BJ (cell line): Measurements from ENCODE around the gene ROPN1. TPM values are rescaled to one million over a fixed set of nuclear protein-coding genes. Genes with fewer than 3 reads are reported as not detected.

Experiments used
- CTCF ChIA-PET: fragments of 350-600 bp; formaldehyde crosslinking; extraction: SDS; loops from one replicate; lab custom pipeline; 2021; ENCODE audit warnings: antibody characterized with exemption, inconsistent platforms; lab: Yijun Ruan, JAX
- POLR2A ChIA-PET: fragments of 300-600 bp; sonication (Branson Sonifier 250); formaldehyde crosslinking; extraction: SDS; loops from one replicate; lab custom pipeline; 2021; ENCODE audit warnings: antibody characterized with exemption; lab: Charles Lee
- DNase-seq: peaks from one replicate; pipeline ENCODE4 v3.0.0-alpha.2; 2011; ENCODE audit warnings: low read depth
- H3K27me3 ChIP-seq: 2 replicates; pipeline ENCODE4 v1.6.0; 2011; ENCODE audit warnings: low read length; ENCODE audit not compliant: control insufficient read depth, insufficient read depth
- H3K36me3 ChIP-seq: 2 replicates; pipeline ENCODE4 v1.5.1; 2011; ENCODE audit warnings: low read length; ENCODE audit not compliant: control insufficient read depth, insufficient read depth
- H3K4me3 ChIP-seq: 2 replicates; pipeline ENCODE4 v1.5.1; 2011; ENCODE audit warnings: low read depth, mild to moderate bottlenecking, control low read depth, low read length
- CTCF ChIP-seq: IDR thresholded peaks from 2 replicates; pipeline ENCODE4 v1.5.1; 2011; ENCODE audit warnings: low read depth, mild to moderate bottlenecking, control low read depth, inconsistent platforms, low read length, moderate library complexity; ENCODE audit not compliant: insufficient read depth
- polyA plus RNA-seq: library from polyadenylated mRNA; depleted of rRNA; stranded (reverse); fragments of >200 nt; gene quantifications from 2 replicates; pipeline ENCODE4 v1.2.3, GENCODE V29; 2011

The ROPN1 gene
- polyA plus RNA-seq, 1 experiment: not detected

DNA sequence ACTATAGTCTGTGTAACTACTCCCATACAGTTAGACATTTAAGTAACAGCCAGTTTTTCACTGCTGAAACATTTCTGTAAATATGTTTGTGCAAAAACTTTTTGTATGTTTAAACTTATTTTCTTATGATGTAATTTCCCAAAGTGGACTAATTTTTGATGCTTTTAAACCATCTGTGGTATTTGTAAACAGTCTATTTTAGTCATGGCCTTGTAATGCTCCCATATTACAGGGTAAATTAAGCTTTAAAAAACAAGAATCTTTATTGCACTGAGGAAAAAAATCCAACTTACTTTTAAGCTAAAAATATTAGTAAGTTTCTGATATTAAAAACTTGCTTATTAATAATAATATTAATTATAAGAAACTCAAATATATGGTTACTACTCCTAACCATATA is 44.4 kb downstream of the ROPN1 start:
- POLR2A ChIA-PET: no interaction called here
- H3K4me3 ChIP-seq: no peak overlapping the region
- no peak for DNase-seq
- CTCF ChIA-PET: no interaction called here
- peaks cover 5% of the 10 kb centered on the region for H3K36me3 ChIP-seq
- H3K27me3 ChIP-seq: no peaks in the 10 kb centered on the region
- TF ChIP-seq CTCF: no peak

GRCh38 chr3:123941542-123941941 is 50.4 kb downstream of the ROPN1 start:
- TF ChIP-seq CTCF: no peak
- Histone ChIP-seq H3K36me3 (peaks cover 1% of the 10 kb centered on the region; the same call in 1 of the 2 replicates), H3K4me3 (no peak overlapping the region), H3K27me3 (no peaks in the 10 kb centered on the region)
- CTCF ChIA-PET: interaction anchor here (0.5 to 2.1 kb wide), 6 partner anchors 28 to 608 kb away, joined by 3 to 6 read pairs (median 4); no protein-coding TSS in a partner anchor
- no peak for DNase-seq
- POLR2A ChIA-PET: interaction anchor here (0.8 kb wide), 1 partner anchor 13 kb away, joined by 3 read pairs; no protein-coding TSS in a partner anchor

DNA sequence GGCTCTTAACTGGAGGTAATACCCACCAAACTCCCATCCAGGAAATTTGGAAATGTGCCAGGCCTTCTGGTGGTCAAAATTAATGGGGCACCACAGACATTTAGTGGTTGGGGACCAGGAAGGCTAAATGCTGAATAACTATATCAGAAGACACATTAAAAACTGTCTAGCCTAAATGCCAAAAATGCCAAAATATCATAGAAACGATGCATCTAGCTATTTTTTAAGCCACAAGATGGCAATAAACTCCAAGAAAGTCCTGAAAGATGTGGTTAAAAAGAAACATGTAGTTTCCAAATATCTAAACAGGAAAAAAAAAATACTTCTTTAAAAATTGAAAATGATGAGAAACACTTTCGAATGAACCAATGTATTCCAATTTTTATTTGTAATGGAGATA is 50.8 kb downstream of the ROPN1 start:
- Histone ChIP-seq H3K4me3 (no peak overlapping the region), H3K36me3 (peaks cover 1% of the 10 kb centered on the region; the same call in 1 of the 2 replicates), H3K27me3 (no peaks in the 10 kb centered on the region)
- TF ChIP-seq CTCF: peak; percentile 29
- DNase-seq: no peak
- CTCF ChIA-PET: interaction anchor here (0.6 to 2.1 kb wide), 7 partner anchors 11 to 550 kb away, joined by 3 to 6 read pairs (median 4); no protein-coding TSS in a partner anchor
- POLR2A ChIA-PET: interaction anchor here (0.8 kb wide), 1 partner anchor 12 kb away, joined by 3 read pairs; no protein-coding TSS in a partner anchor

DNA sequence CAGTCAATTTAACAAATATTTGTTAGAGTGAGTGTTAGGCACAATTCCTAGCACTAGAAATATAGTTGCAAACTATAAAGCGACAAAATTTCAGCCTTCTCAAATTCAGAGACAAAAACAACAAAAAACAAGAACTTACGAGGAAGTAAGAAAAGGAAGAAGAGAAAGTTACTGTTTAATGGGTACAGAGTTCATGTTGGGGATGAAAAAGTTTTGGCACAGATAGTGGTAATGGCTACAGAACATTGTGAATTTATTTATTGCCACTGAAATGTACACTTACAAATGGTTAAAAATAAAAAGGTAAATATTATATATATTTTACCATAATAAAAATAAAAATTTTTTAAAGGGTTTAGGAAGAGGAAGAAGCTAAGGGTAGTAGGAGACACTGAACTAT is 52.2 kb downstream of the ROPN1 start:
- no peak for TF ChIP-seq CTCF
- peaks cover 1% of the 10 kb centered on the region; the same call in 1 of the 2 replicates for H3K36me3 ChIP-seq
- H3K4me3 ChIP-seq: no peak overlapping the region
- H3K27me3 ChIP-seq: no peaks in the 10 kb centered on the region
- ChIA-PET CTCF (interaction anchor here (1.5 to 1.9 kb wide), 2 partner anchors 216 to 287 kb away, joined by 4 read pairs; no protein-coding TSS in a partner anchor), POLR2A (no interaction called here)
- no peak for DNase-seq

DNA sequence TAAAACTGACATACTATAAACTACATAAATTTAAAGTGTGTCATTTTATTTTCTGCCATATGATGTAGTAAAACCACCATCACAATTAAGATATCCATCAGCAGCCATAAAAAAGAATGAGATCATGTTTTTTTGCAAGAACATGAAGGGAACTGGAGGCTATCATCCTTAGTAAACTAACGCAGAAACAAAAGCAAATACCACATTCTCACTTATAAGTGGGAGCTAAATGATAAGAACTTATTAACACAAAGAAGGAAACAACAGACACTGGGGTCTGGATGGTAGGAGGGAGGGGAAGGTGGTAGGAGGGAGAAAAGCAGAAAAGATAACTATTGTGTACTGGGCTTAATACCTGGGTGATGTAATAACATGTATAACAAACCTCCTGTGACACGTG is 55.5 kb downstream of the ROPN1 start:
- ChIA-PET CTCF (interaction anchor here (1.0 kb wide), 1 partner anchor 11 kb away, joined by 3 read pairs; no protein-coding TSS in a partner anchor), POLR2A (no interaction called here)
- Histone ChIP-seq H3K36me3 (peaks cover 2% of the 10 kb centered on the region; the same call in 1 of the 2 replicates), H3K27me3 (no peaks in the 10 kb centered on the region), H3K4me3 (no peak overlapping the region)
- peak; percentile 51 for DNase-seq
- TF ChIP-seq CTCF: no peak
